Measurements from ENCODE around the gene KCTD18.
A peak's percentile ranks its signal among the peaks of the same experiment; 100 is the strongest.

Gene KCTD18

GRCh38 chr2:200509612-200510433 is at the start of gene KCTD18:
KCTD18 (minus strand) TSS chr2:200510068; CDS start chr2:200507016, 3,052 bp downstream.
- Histone ChIP-seq H3K9me3 (ENCODE audit: insufficient read depth, low read length) (no peaks in the 10 kb centered on the region), H3K9ac (ENCODE audit: low read length) (peak within 1 kb of the TSS; percentile 99), H3K4me2 (ENCODE audit: low read length) (peak within 1 kb of the TSS; percentile 99), H3K27ac (ENCODE audit: low read length) (peak within 1 kb of the TSS; percentile 27), H3K36me3 (replicated peaks; ENCODE audit: low read depth, low read length) (peaks cover 3% of the 10 kb centered on the region), H3K27me3 (ENCODE audit: low read depth, low read length) (peaks cover 25% of the 10 kb centered on the region), H3K4me3 (ENCODE audit: low read length) (peak within 1 kb of the TSS; percentile 100), H4K20me1 (ENCODE audit: insufficient read depth, low read length) (no peaks in the 10 kb centered on the region), H2AFZ (ENCODE audit: low read depth, low read length) (peak within 1 kb of the TSS; percentile 96), H3K4me1 (ENCODE audit: low read length) (peaks cover 13% of the 10 kb centered on the region), H3K79me2 (ENCODE audit: low read length) (peaks cover 13% of the 10 kb centered on the region)
- TF ChIP-seq, protein P1, sequence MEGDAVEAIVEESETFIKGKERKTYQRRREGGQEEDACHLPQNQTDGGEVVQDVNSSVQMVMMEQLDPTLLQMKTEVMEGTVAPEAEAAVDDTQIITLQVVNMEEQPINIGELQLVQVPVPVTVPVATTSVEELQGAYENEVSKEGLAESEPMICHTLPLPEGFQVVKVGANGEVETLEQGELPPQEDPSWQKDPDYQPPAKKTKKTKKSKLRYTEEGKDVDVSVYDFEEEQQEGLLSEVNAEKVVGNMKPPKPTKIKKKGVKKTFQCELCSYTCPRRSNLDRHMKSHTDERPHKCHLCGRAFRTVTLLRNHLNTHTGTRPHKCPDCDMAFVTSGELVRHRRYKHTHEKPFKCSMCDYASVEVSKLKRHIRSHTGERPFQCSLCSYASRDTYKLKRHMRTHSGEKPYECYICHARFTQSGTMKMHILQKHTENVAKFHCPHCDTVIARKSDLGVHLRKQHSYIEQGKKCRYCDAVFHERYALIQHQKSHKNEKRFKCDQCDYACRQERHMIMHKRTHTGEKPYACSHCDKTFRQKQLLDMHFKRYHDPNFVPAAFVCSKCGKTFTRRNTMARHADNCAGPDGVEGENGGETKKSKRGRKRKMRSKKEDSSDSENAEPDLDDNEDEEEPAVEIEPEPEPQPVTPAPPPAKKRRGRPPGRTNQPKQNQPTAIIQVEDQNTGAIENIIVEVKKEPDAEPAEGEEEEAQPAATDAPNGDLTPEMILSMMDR (IDR thresholded peaks at IDR 0.05; ENCODE audit: low read depth, low read length): peak; percentile 65
- TF ChIP-seq EZH2phosphoT487 (IDR thresholded peaks at IDR 0.05; ENCODE audit: low read depth): no peak

DNA sequence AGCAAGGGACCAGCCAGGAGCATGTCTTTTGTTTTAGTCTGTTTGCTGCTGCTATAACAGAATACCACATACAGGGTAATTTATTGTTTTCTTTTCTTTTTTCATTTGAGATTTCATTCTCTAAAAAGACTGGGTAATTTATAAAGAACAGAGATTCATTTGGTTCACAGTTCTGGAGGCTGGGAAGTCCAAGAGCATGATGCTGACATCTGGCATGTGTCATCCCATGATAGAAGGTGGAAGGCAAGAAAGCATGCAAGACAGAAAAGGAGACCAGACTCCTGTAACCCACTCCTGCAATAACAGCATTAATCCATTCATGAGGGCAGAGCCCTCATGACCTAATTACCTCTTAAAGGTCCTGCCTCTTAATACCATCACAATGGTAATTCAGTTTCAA is 30.9 kb upstream of the KCTD18 start:
- Histone ChIP-seq H3K4me2 (ENCODE audit: low read length) (no peak overlapping the region), H3K4me3 (ENCODE audit: low read length) (no peak overlapping the region), H3K4me1 (ENCODE audit: low read length) (no peaks in the 10 kb centered on the region), H3K79me2 (ENCODE audit: low read length) (no peaks in the 10 kb centered on the region), H3K27ac (ENCODE audit: low read length) (no peak overlapping the region), H3K36me3 (replicated peaks; ENCODE audit: low read depth, low read length) (peaks cover 73% of the 10 kb centered on the region), H3K9ac (ENCODE audit: low read length) (no peak overlapping the region), H3K27me3 (ENCODE audit: low read depth, low read length) (no peaks in the 10 kb centered on the region), H3K9me3 (ENCODE audit: insufficient read depth, low read length) (no peaks in the 10 kb centered on the region), H2AFZ (ENCODE audit: low read depth, low read length) (no peak overlapping the region), H4K20me1 (ENCODE audit: insufficient read depth, low read length) (no peaks in the 10 kb centered on the region)
- TF ChIP-seq EZH2phosphoT487 (IDR thresholded peaks at IDR 0.05; ENCODE audit: low read depth): no peak
- TF ChIP-seq, protein P1 (IDR thresholded peaks at IDR 0.05; ENCODE audit: low read depth, low read length): no peak

DNA sequence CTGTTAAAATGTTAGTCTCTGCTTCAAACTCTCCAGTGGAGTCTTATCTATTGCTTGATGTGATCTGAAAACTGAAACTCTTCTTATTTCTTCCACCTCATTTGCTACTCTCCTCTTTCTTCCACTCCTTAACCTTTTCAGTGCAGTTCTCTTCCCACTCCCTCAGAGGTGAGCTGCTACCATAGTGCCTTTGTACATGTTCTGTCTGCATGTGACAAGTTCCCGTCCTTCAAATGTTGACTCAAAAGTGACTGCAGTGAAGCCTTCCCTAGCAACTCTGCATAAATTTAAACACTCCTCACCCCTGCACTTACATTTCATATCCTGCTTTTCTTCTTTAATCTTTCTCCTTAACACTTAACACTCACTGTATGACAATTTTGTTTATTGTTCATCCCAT is 28.3 kb upstream of the KCTD18 start:
- Histone ChIP-seq H3K79me2 (ENCODE audit: low read length) (peaks cover 6% of the 10 kb centered on the region; the same call in 1 of the 2 replicates), H3K27me3 (ENCODE audit: low read depth, low read length) (no peaks in the 10 kb centered on the region), H3K27ac (ENCODE audit: low read length) (no peak overlapping the region), H3K36me3 (replicated peaks; ENCODE audit: low read depth, low read length) (peaks cover 56% of the 10 kb centered on the region), H2AFZ (ENCODE audit: low read depth, low read length) (no peak overlapping the region), H3K4me2 (ENCODE audit: low read length) (no peak overlapping the region), H3K4me3 (ENCODE audit: low read length) (no peak overlapping the region), H3K9me3 (ENCODE audit: insufficient read depth, low read length) (no peaks in the 10 kb centered on the region), H3K9ac (ENCODE audit: low read length) (no peak overlapping the region), H4K20me1 (ENCODE audit: insufficient read depth, low read length) (no peaks in the 10 kb centered on the region), H3K4me1 (ENCODE audit: low read length) (no peaks in the 10 kb centered on the region)
- TF ChIP-seq EZH2phosphoT487 (IDR thresholded peaks at IDR 0.05; ENCODE audit: low read depth): no peak
- TF ChIP-seq, protein P1 (IDR thresholded peaks at IDR 0.05; ENCODE audit: low read depth, low read length): no peak

GRCh38 chr2:200534572-200534971 is 24.7 kb upstream of the KCTD18 start:
- H3K4me3 ChIP-seq (ENCODE audit: low read length): no peak overlapping the region
- peaks cover 34% of the 10 kb centered on the region for H3K79me2 ChIP-seq (ENCODE audit: low read length)
- H3K4me1 ChIP-seq (ENCODE audit: low read length): no peaks in the 10 kb centered on the region
- no peak overlapping the region for H3K27ac ChIP-seq (ENCODE audit: low read length)
- no peak overlapping the region for H2AFZ ChIP-seq (ENCODE audit: low read depth, low read length)
- peaks cover 29% of the 10 kb centered on the region for H3K36me3 ChIP-seq (replicated peaks; ENCODE audit: low read depth, low read length)
- H3K9ac ChIP-seq (ENCODE audit: low read length): no peak overlapping the region
- H3K4me2 ChIP-seq (ENCODE audit: low read length): no peak overlapping the region
- no peaks in the 10 kb centered on the region for H3K9me3 ChIP-seq (ENCODE audit: insufficient read depth, low read length)
- no peaks in the 10 kb centered on the region for H3K27me3 ChIP-seq (ENCODE audit: low read depth, low read length)
- H4K20me1 ChIP-seq (ENCODE audit: insufficient read depth, low read length): peaks cover 8% of the 10 kb centered on the region; the same call in 1 of the 2 replicates
- no peak for TF ChIP-seq EZH2phosphoT487 (IDR thresholded peaks at IDR 0.05; ENCODE audit: low read depth)
- TF ChIP-seq, protein P1 (IDR thresholded peaks at IDR 0.05; ENCODE audit: low read depth, low read length): no peak

Measured in OCI-LY3 (cell line).